Smooth muscle cell (in vitro differentiated cells): Measurements from ENCODE around the gene NANOGP8. TPM values are rescaled to one million over a fixed set of nuclear protein-coding genes. Genes with fewer than 3 reads are reported as not detected.

Source experiments
- DNase-seq: peaks from one replicate; lab custom pipeline; 2025; ENCODE audit not compliant: unreplicated experiment; lab: John Stamatoyannopoulos, UW
- H2AFZ ChIP-seq: fragments of 200-600 bp; sonication (generic); 2 replicates; pipeline ENCODE4 v1.6.0; 2016; ENCODE audit warnings: antibody characterized with exemption, low read depth, mild to moderate bottlenecking
- H3F3A ChIP-seq: fragments of 200-600 bp; sonication (generic); 2 replicates; pipeline ENCODE4 v1.6.0; 2017; ENCODE audit warnings: antibody characterized with exemption, low read depth
- H3K27ac ChIP-seq: fragments of 200-600 bp; sonication (generic); 2 replicates; pipeline ENCODE4 v1.5.1; 2016; ENCODE audit warnings: low read depth, mild to moderate bottlenecking
- H3K27me3 ChIP-seq: fragments of 200-600 bp; sonication (generic); 2 replicates; pipeline ENCODE4 v1.6.1; 2016; ENCODE audit warnings: low read depth, mild to moderate bottlenecking
- H3K36me3 ChIP-seq: fragments of 200-600 bp; sonication (generic); 2 replicates; pipeline ENCODE4 v1.5.1; 2016; ENCODE audit warnings: low read depth
- H3K4me1 ChIP-seq: fragments of 200-600 bp; sonication (generic); 2 replicates; pipeline ENCODE4 v1.5.1; 2016; ENCODE audit warnings: low read depth
- H3K4me2 ChIP-seq: fragments of 200-600 bp; sonication (generic); 2 replicates; pipeline ENCODE4 v1.6.0; 2016; ENCODE audit warnings: mild to moderate bottlenecking
- H3K4me3 ChIP-seq: fragments of 200-600 bp; sonication (generic); 2 replicates; pipeline ENCODE4 v1.5.1; 2016; ENCODE audit warnings: mild to moderate bottlenecking
- H3K79me2 ChIP-seq: fragments of 200-600 bp; sonication (generic); 2 replicates; pipeline ENCODE4 v1.6.0; 2016; ENCODE audit warnings: low read depth, mild to moderate bottlenecking
- H3K9ac ChIP-seq: fragments of 200-600 bp; sonication (generic); 2 replicates; pipeline ENCODE4 v1.6.0; 2016; ENCODE audit warnings: low read depth
- H3K9me3 ChIP-seq: fragments of 200-600 bp; sonication (generic); replicated peaks from 2 replicates; pipeline ENCODE4 v1.5.1; 2016; ENCODE audit warnings: low read depth
- H4K20me1 ChIP-seq: fragments of 200-600 bp; sonication (generic); 2 replicates; pipeline ENCODE4 v1.6.0; 2016; ENCODE audit warnings: low read depth
- CTCF ChIP-seq: fragments of 200-600 bp; sonication (generic); IDR thresholded peaks from 2 replicates; pipeline ENCODE4 v1.5.1; 2017; ENCODE audit warnings: borderline replicate concordance, mild to moderate bottlenecking, antibody characterized with exemption; ENCODE audit not compliant: insufficient read depth, poor library complexity, severe bottlenecking
- WGBS: methylation state at CpG from one replicate; pipeline ENCODE4 v1.1.7; 2016; ENCODE audit warnings: low lambda C conversion rate; 5-methylcytosine and 5-hydroxymethylcytosine counted together
- polyA plus RNA-seq: library from polyadenylated mRNA; unstranded; fragments of >200 nt; fragmentation: Nextera tagmentation; extraction: Ambion mirVana; gene quantifications from 2 replicates; pipeline ENCODE4 v1.2.1, GENCODE V29; 2016
- total RNA-seq: library from RNA; depleted of rRNA; stranded (reverse); fragments of >200 nt; gene quantifications from 2 replicates; pipeline ENCODE4 v1.2.3, GENCODE V29; 2014

NANOGP8 gene
- total and polyA plus RNA-seq, 2 experiments from 2014 or later: not detected

- peak overlapping the region; percentile 5 for H3K9ac ChIP-seq
- peak overlapping the region; percentile 38 for H3K4me2 ChIP-seq
- H4K20me1 ChIP-seq: no peaks in the 10 kb centered on the region
- no peaks in the 10 kb centered on the region for H3K9me3 ChIP-seq
- no peaks in the 10 kb centered on the region for H3K27me3 ChIP-seq
- H3K4me1 ChIP-seq: peaks cover 10% of the 10 kb centered on the region
- H2AFZ ChIP-seq: peak overlapping the region; percentile 33
- no peak for TF ChIP-seq CTCF
- no peaks in the 10 kb centered on the region for H3K79me2 ChIP-seq
- H3F3A ChIP-seq: peaks cover 6% of the 10 kb centered on the region
- whole genome bisulfite sequencing: 39% methylated on average over 13 of the region's 13 CpGs
- no peak overlapping the region for H3K4me3 ChIP-seq
- H3K27ac ChIP-seq: peak overlapping the region; percentile 77
- no peak for DNase-seq
- no peaks in the 10 kb centered on the region for H3K36me3 ChIP-seq
Measured at GRCh38 chr15:35061161-35061824, 23.8 kb downstream of the NANOGP8 start.

GRCh38 chr15:35060591-35060990, 24.5 kb downstream of the NANOGP8 start:
- WGBS: 85% methylated on average over 4 of the region's 4 CpGs
- Histone ChIP-seq H3K4me3 (no peak overlapping the region), H3F3A (peaks cover 6% of the 10 kb centered on the region), H3K9me3 (no peaks in the 10 kb centered on the region), H3K27me3 (no peaks in the 10 kb centered on the region), H3K27ac (peak overlapping the region; percentile 77), H3K36me3 (no peaks in the 10 kb centered on the region), H4K20me1 (no peaks in the 10 kb centered on the region), H3K9ac (no peak overlapping the region), H2AFZ (peak overlapping the region; percentile 25), H3K4me2 (no peak overlapping the region), H3K4me1 (peaks cover 10% of the 10 kb centered on the region), H3K79me2 (no peaks in the 10 kb centered on the region)
- no peak for DNase-seq
- TF ChIP-seq CTCF: no peak

GRCh38 chr15:35058534-35059054, 26.5 kb downstream of the NANOGP8 start:
- Histone ChIP-seq H3K27me3 (no peaks in the 10 kb centered on the region), H4K20me1 (no peaks in the 10 kb centered on the region), H3K79me2 (no peaks in the 10 kb centered on the region), H3F3A (peaks cover 6% of the 10 kb centered on the region), H3K36me3 (no peaks in the 10 kb centered on the region), H3K9me3 (no peaks in the 10 kb centered on the region), H3K4me2 (no peak overlapping the region), H2AFZ (peak overlapping the region; percentile 43), H3K27ac (no peak overlapping the region), H3K4me1 (peaks cover 10% of the 10 kb centered on the region), H3K9ac (no peak overlapping the region), H3K4me3 (no peak overlapping the region)
- no peak for DNase-seq
- 76% methylated on average over 5 of the region's 5 CpGs for WGBS
- TF ChIP-seq CTCF: no peak
